Fibroblast of villous mesenchyme (primary cell): ENCODE measurements around the gene SLC22A23. TPM values are rescaled to one million over a fixed set of nuclear protein-coding genes. Genes with fewer than 3 reads are reported as not detected.

Source experiments
- DNase-seq: peaks from one replicate; pipeline ENCODE4 v3.0.0-alpha.2; 2010; ENCODE audit warnings: low read depth
- H3K4me3 ChIP-seq: 2 replicates; pipeline ENCODE4 v1.5.1; 2011; ENCODE audit warnings: low read depth, mild to moderate bottlenecking, low read length
- total RNA-seq: library from RNA; depleted of rRNA; stranded (reverse); fragments of >200 nt; gene quantifications from 2 replicates; pipeline ENCODE4 v1.2.3, GENCODE V29; 2012
- TF ChIP-seq, protein P1 (sequence below): IDR thresholded peaks from 2 replicates; pipeline ENCODE4 v1.5.1; 2012; ENCODE audit warnings: low read depth, mild to moderate bottlenecking, low read length; ENCODE audit not compliant: insufficient read depth

Gene SLC22A23
- total RNA-seq, 1 donor: 2.2 TPM

DNA sequence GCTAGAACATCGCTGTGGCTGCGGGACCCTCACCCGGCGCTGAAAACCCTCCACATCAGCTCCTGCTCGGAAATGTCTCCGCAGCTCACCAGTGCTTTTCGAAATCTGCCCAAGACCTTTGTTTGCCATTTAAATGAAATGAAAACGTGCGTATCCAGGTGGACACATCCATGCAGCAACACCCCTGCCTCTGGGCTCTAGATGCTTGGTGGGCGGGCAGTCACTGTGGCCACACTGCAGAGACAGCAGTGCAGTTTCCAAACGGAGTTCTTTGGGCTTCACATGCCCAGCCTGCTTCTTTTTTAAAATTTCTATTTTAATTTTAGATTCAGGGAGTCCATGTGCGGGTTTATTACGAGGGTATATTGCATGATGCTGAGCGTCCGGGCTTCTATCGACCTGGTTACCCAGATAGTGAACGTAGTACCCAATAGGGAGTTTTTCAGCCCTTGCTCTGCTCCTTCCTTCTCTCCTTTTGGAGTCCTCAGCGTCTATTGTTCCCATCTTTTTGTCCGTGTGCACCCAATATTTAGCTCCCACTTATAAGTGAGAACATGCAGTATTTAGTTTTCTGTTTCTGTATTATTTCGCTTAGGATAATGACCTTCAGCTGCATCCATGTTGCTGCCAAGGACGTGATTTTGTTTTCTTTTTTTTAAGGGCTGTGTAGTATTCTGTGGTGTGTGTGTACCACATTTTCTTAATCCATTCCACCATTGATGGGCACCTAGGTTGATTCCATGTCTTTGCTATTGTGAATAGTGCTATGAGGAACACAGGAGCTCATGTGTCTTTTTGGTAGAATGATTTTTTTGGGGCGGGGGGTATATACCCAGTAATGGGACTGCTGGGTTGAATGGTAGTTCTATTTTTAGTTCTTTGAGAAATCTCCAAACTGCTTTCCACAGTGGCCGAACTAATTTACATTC, 224.6 kb downstream of the SLC22A23 start:
- H3K4me3 ChIP-seq: peak overlapping the region; percentile 65
- no peak for DNase-seq
- TF ChIP-seq, protein P1, sequence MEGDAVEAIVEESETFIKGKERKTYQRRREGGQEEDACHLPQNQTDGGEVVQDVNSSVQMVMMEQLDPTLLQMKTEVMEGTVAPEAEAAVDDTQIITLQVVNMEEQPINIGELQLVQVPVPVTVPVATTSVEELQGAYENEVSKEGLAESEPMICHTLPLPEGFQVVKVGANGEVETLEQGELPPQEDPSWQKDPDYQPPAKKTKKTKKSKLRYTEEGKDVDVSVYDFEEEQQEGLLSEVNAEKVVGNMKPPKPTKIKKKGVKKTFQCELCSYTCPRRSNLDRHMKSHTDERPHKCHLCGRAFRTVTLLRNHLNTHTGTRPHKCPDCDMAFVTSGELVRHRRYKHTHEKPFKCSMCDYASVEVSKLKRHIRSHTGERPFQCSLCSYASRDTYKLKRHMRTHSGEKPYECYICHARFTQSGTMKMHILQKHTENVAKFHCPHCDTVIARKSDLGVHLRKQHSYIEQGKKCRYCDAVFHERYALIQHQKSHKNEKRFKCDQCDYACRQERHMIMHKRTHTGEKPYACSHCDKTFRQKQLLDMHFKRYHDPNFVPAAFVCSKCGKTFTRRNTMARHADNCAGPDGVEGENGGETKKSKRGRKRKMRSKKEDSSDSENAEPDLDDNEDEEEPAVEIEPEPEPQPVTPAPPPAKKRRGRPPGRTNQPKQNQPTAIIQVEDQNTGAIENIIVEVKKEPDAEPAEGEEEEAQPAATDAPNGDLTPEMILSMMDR: no peak

DNA sequence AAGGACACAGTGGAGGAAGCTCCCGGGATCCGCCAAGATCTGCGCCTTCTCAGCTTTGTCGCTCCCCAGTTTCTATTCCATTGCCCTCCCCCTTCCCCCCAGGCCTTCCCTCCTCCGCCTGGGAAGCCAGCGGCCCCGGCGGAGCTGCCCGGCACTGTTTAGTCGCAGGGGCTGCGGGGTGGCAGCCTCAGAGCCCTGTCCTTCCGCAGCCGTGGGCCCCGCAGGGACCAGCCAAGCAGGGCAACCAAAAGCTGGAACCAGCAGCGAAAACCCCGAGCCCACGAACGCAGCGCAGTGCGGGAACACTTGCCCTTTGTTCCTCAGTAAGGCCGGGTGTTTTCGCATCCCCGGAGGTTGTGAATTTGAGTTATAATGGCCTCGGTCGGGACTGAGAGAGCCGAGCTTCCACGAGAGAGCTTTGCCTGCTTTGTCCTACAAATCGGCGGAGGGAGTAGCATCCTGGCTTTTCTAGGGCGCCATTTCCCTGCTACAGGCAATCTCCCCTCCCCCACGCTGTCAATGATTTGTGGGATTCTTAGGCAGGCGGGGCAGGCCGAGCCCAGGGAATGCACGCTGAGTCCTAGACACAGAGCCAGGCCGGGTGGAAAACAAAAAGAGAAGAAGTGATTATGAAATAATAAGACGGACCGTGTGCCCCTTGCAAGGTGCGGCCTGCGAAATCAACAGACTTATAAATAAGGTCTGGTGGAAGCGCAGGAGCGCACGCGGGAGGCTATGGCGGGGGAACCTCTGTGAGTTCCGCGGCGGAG, 225.4 kb downstream of the SLC22A23 start:
- DNase-seq: peak; percentile 73
- TF ChIP-seq, protein P1: no peak
- H3K4me3 ChIP-seq: peak overlapping the region; percentile 65

DNA sequence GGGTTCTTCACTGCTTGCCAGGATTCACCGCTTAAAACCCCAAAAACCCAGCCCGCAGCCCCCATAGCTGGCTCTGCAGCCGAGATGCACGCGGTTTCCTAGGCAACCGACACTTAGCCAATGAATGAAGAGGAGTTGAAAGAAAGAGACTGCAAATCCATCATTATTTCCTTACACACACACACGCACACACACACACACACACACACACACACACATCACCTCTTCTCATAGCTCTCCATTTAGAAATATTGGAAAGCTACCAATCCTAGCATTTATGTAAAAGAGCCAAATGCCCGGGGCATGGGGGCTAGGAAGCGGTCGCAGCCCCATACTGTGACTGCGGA, 226.0 kb downstream of the SLC22A23 start:
- TF ChIP-seq, protein P1: no peak
- no peak for DNase-seq
- H3K4me3 ChIP-seq: peak overlapping the region; percentile 65

DNA sequence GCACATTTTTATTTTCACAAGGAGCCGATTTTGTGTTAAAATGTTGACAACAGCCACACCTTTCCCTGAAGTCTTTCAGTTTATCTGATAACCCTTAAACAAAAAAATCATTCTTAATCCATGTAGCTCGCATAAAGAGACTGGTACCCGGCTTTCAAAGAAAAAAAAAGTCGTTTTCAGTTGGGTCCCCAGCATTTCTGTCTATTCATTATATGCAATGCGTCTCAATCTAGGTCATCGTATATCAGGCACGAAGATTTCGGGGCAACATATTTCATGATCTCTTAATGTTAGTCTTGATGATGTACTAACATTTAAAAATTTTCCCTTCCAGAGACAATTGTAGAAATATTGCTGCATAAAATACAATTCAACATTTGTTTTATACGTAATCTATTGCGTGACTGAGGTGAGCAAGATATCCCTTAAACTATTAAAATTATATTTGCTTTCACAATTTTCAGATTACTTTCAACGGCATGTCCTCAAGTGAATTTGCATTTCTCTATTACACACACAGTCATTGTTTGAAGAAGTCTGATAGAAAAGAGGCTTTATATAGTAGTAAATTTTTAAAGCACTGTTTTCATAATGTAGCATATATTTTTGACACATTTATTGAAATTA, 226.5 kb downstream of the SLC22A23 start:
- H3K4me3 ChIP-seq: no peak overlapping the region
- TF ChIP-seq, protein P1: no peak
- no peak for DNase-seq

DNA sequence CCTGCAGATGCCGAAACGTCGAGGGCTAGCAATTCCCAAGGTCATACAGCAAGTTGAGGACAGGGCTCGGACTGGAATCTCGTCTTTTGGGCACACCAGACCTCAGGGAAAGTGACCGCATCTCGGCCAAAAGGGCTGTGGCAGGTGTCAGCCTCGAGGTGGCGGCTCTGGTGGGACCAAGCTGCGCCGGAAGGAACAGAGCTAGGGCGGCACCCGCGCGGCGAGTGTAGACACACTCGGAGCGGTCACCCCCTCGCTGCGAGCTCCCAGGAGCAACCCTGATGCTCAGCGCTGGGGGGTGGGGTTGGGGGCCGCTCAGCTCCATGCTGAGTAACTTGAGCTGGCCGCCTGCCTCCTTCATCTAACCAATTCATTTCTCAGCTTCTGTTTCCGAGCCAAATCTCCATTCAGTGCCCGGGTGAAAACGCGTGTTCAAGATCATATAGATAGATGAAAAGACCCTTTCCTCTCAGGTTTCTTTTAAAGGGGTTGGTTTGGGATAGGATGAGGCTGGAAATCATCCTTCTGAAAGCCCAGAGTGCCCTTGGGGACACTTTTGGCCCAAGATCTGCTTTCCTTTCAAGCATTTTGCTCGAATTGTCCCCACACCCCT, 227.2 kb downstream of the SLC22A23 start:
- DNase-seq: no peak
- no peak overlapping the region for H3K4me3 ChIP-seq
- TF ChIP-seq, protein P1: no peak

DNA sequence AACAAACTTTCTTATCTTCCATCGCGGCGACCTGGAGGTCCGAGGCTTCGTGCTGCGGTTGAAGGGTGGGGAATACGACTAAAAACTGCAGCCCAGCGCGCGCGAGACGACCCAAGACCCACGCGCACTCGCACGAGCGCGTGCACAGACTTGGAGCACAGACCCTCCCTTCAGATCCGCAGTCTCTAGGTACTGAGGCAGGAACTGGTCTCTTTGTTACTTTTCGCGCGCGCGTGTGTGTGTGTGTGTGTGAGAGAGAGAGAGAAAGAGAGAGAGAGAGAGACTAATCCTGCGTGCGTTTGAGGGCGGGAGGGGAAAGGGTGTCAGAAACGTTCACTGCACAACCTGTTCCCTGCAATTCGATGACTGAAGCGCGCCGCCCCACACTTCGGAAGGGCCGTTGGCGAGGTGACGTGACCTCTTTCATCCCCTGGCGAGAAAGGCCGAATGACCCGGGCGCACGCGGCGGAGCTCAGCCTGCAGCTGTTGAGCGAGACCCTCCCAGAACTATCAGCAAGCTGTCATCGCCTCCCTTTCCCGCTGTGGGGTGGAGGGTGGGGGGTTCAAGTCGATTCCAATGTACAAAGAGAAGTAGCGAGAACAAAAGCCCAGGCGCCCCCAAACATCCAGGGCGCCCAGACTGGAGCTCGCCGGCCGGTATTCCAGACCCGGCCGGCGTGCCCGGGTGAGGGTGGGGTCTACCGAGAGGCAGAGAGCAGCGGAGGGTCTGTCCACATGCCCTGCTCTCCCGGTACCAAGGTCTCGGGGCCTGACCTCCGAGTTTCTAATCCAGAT, 227.9 kb downstream of the SLC22A23 start:
- TF ChIP-seq, protein P1: no peak
- no peak for DNase-seq
- H3K4me3 ChIP-seq: no peak overlapping the region
